GM19395 (cell line): ENCODE results near the gene KCNJ6.
"Not testable (repeated sequence)": the region's sequence is repeated elsewhere in the genome, so short reads cannot be mapped to it uniquely, and the experiment has no call there.

Experiments used
- ATAC-seq: cut with Tn5 transposase; IDR thresholded peaks from one replicate; pipeline ENCODE4 v1.9.1; 2021; ENCODE audit warnings: mild to moderate bottlenecking, moderate library complexity; ENCODE audit not compliant: unreplicated experiment

KCNJ6 gene

GRCh38 chr21:37742532-37742931 is 173.7 kb downstream of the KCNJ6 start:
- no peak for ATAC-seq

- ATAC-seq: no peak
These were observed 174.1 kb downstream of the KCNJ6 start for GRCh38 chr21:37742115-37742514.

GRCh38 chr21:37737996-37738395 is 178.3 kb downstream of the KCNJ6 start:
- no peak for ATAC-seq

- ATAC-seq: no peak
These were observed 178.8 kb downstream of the KCNJ6 start for GRCh38 chr21:37737507-37737906.

- ATAC-seq: no peak
These were observed 181.4 kb downstream of the KCNJ6 start for GRCh38 chr21:37734846-37735245.

GRCh38 chr21:37732927-37733326 is 183.3 kb downstream of the KCNJ6 start:
- ATAC-seq: no peak

GRCh38 chr21:37724201-37724600 is 192.1 kb downstream of the KCNJ6 start:
- ATAC-seq: no peak

GRCh38 chr21:37717534-37717933 is 198.7 kb downstream of the KCNJ6 start:
- no peak for ATAC-seq

GRCh38 chr21:37712569-37712934 is 203.7 kb downstream of the KCNJ6 start:
- ATAC-seq: not testable (repeated sequence)

- peak; percentile 61 for ATAC-seq
These were observed 204.3 kb downstream of the KCNJ6 start for GRCh38 chr21:37711836-37712568.

GRCh38 chr21:37711286-37711829 is 204.9 kb downstream of the KCNJ6 start:
- no peak for ATAC-seq

- no peak for ATAC-seq
These were observed 205.5 kb downstream of the KCNJ6 start for GRCh38 chr21:37710546-37711285.

GRCh38 chr21:37704751-37705150 is 211.5 kb downstream of the KCNJ6 start:
- no peak for ATAC-seq

- no peak for ATAC-seq
These were observed 214.0 kb downstream of the KCNJ6 start for GRCh38 chr21:37702241-37702640.

GRCh38 chr21:37700641-37701202 is 215.5 kb downstream of the KCNJ6 start:
- ATAC-seq: peak; percentile 91

GRCh38 chr21:37699024-37699775 is 217.1 kb downstream of the KCNJ6 start:
- no peak for ATAC-seq

GRCh38 chr21:37696936-37697335 is 219.3 kb downstream of the KCNJ6 start:
- ATAC-seq: no peak

GRCh38 chr21:37695111-37695510 is 221.1 kb downstream of the KCNJ6 start:
- ATAC-seq: no peak

- no peak for ATAC-seq
These were observed 227.2 kb downstream of the KCNJ6 start for GRCh38 chr21:37688952-37689659.

GRCh38 chr21:37686991-37687810 is 229.1 kb downstream of the KCNJ6 start:
- no peak for ATAC-seq
